Measurements from ENCODE around the gene UBASH3A.
"Not testable (repeated sequence)": the region's sequence is repeated elsewhere in the genome, so short reads cannot be mapped to it uniquely, and the experiment has no call there.

The UBASH3A gene

GRCh38 chr21:42405064-42406013 lies 1.6 kb downstream of the UBASH3A start:
- DNase-seq, result no peak
- in situ Hi-C loops (cut with MboI; ENCODE audit: low pct_unique_long_range_greater_than_20kb, low sequenced_read_pairs), result no loop called here

- in situ Hi-C loops (cut with MboI; ENCODE audit: low pct_unique_long_range_greater_than_20kb, low sequenced_read_pairs), result no loop called here
- no peak for DNase-seq
Measured at GRCh38 chr21:42406201-42406621, 2.5 kb downstream of the UBASH3A start.

GRCh38 chr21:42406866-42407265 lies 3.2 kb downstream of the UBASH3A start:
- in situ Hi-C loops (cut with MboI; ENCODE audit: low pct_unique_long_range_greater_than_20kb, low sequenced_read_pairs), result no loop called here
- no peak for DNase-seq

- in situ Hi-C loops (cut with MboI; ENCODE audit: low pct_unique_long_range_greater_than_20kb, low sequenced_read_pairs), result no loop called here
- DNase-seq, result no peak
Measured at GRCh38 chr21:42407476-42407875, 3.8 kb downstream of the UBASH3A start.

GRCh38 chr21:42408718-42409117 lies 5.0 kb downstream of the UBASH3A start:
- in situ Hi-C loops (cut with MboI; ENCODE audit: low pct_unique_long_range_greater_than_20kb, low sequenced_read_pairs), result not testable (repeated sequence)

GRCh38 chr21:42409366-42409765 lies 5.7 kb downstream of the UBASH3A start:
- in situ Hi-C loops (cut with MboI; ENCODE audit: low pct_unique_long_range_greater_than_20kb, low sequenced_read_pairs), result no loop called here
- no peak for DNase-seq

More at GRCh38 chr21:42408718-42409117, 5.0 kb downstream of the UBASH3A start:
- not testable (repeated sequence) for DNase-seq

GRCh38 chr21:42411197-42411869 lies 7.6 kb downstream of the UBASH3A start:
- no peak for DNase-seq
- in situ Hi-C loops (cut with MboI; ENCODE audit: low pct_unique_long_range_greater_than_20kb, low sequenced_read_pairs), result no loop called here

- no peak for DNase-seq
Measured at GRCh38 chr21:42411891-42412635, 8.4 kb downstream of the UBASH3A start.

GRCh38 chr21:42412636-42412933 lies 8.9 kb downstream of the UBASH3A start:
- in situ Hi-C loops (cut with MboI; ENCODE audit: low pct_unique_long_range_greater_than_20kb, low sequenced_read_pairs), result no loop called here
- DNase-seq, result no peak

More at GRCh38 chr21:42411891-42412635, 8.4 kb downstream of the UBASH3A start:
- in situ Hi-C loops (cut with MboI; ENCODE audit: low pct_unique_long_range_greater_than_20kb, low sequenced_read_pairs), result no loop called here

- in situ Hi-C loops (cut with MboI; ENCODE audit: low pct_unique_long_range_greater_than_20kb, low sequenced_read_pairs), result no loop called here
- no peak for DNase-seq
Measured at GRCh38 chr21:42413093-42413492, 9.4 kb downstream of the UBASH3A start.

GRCh38 chr21:42413500-42413899 lies 9.8 kb downstream of the UBASH3A start:
- DNase-seq, result no peak
- in situ Hi-C loops (cut with MboI; ENCODE audit: low pct_unique_long_range_greater_than_20kb, low sequenced_read_pairs), result no loop called here

GRCh38 chr21:42414066-42414465 lies 10.4 kb downstream of the UBASH3A start:
- DNase-seq, result no peak
- in situ Hi-C loops (cut with MboI; ENCODE audit: low pct_unique_long_range_greater_than_20kb, low sequenced_read_pairs), result no loop called here

- no peak for DNase-seq
- in situ Hi-C loops (cut with MboI; ENCODE audit: low pct_unique_long_range_greater_than_20kb, low sequenced_read_pairs), result no loop called here
Measured at GRCh38 chr21:42414553-42414927, 10.8 kb downstream of the UBASH3A start.

GRCh38 chr21:42414928-42415769 lies 11.4 kb downstream of the UBASH3A start:
- in situ Hi-C loops (cut with MboI; ENCODE audit: low pct_unique_long_range_greater_than_20kb, low sequenced_read_pairs), result no loop called here
- no peak for DNase-seq

GRCh38 chr21:42417533-42417932 lies 13.8 kb downstream of the UBASH3A start:
- no peak for DNase-seq
- in situ Hi-C loops (cut with MboI; ENCODE audit: low pct_unique_long_range_greater_than_20kb, low sequenced_read_pairs), result no loop called here

- in situ Hi-C loops (cut with MboI; ENCODE audit: low pct_unique_long_range_greater_than_20kb, low sequenced_read_pairs), result no loop called here
- DNase-seq, result no peak
Measured at GRCh38 chr21:42418886-42419285, 15.2 kb downstream of the UBASH3A start.

GRCh38 chr21:42419845-42420244 lies 16.1 kb downstream of the UBASH3A start:
- no peak for DNase-seq
- in situ Hi-C loops (cut with MboI; ENCODE audit: low pct_unique_long_range_greater_than_20kb, low sequenced_read_pairs), result no loop called here

- no peak for DNase-seq
Measured at GRCh38 chr21:42421018-42421793, 17.5 kb downstream of the UBASH3A start.

More at GRCh38 chr21:42421018-42421793, 17.5 kb downstream of the UBASH3A start:
- in situ Hi-C loops (cut with MboI; ENCODE audit: low pct_unique_long_range_greater_than_20kb, low sequenced_read_pairs), result no loop called here

Measured in KBM-7 (cell line).